ENCODE data around the gene OR2W3. TPM values are rescaled to one million over a fixed set of nuclear protein-coding genes. Genes with fewer than 3 reads are reported as not detected.

OR2W3 gene
- total RNA-seq, 1 experiment from 2014 or later: not detected

DNA sequence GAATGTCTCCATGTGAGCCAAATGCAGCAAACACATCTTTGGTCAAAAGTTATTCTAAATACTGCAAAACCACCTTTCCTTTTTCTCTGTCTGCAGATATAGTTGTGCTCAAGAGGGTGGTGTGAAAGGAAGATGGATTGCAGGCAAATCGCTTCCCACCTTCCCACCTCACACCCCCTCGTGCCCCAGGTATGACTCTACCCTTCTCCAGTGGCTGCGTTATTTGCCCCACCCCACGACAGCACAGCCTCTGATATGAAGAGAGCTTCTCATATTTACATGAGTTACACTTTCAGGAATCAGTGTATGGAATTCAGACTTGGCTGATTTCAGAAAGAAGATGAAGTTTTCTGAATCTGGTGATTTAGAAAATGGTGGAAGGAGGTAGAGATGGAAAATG lies 32.6 kb upstream of the OR2W3 start:
- TF ChIP-seq, protein P1, sequence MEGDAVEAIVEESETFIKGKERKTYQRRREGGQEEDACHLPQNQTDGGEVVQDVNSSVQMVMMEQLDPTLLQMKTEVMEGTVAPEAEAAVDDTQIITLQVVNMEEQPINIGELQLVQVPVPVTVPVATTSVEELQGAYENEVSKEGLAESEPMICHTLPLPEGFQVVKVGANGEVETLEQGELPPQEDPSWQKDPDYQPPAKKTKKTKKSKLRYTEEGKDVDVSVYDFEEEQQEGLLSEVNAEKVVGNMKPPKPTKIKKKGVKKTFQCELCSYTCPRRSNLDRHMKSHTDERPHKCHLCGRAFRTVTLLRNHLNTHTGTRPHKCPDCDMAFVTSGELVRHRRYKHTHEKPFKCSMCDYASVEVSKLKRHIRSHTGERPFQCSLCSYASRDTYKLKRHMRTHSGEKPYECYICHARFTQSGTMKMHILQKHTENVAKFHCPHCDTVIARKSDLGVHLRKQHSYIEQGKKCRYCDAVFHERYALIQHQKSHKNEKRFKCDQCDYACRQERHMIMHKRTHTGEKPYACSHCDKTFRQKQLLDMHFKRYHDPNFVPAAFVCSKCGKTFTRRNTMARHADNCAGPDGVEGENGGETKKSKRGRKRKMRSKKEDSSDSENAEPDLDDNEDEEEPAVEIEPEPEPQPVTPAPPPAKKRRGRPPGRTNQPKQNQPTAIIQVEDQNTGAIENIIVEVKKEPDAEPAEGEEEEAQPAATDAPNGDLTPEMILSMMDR (IDR thresholded peaks at IDR 0.05; ENCODE audit: unreplicated experiment): no peak
- POLR2A ChIA-PET: interaction anchor here (1.6 kb wide), 1 partner anchor 38 kb away, joined by 4 read pairs; no protein-coding TSS in a partner anchor
- BruUV-seq (replicated peaks): no TSS peak
- no peaks in the 10 kb centered on the region for H3K36me3 Mint-ChIP-seq (ENCODE audit: insufficient read depth, unreplicated experiment)
- no peaks in the 10 kb centered on the region for H3K4me1 Mint-ChIP-seq (ENCODE audit: insufficient read depth, unreplicated experiment)
- no peak overlapping the region for H3K4me3 Mint-ChIP-seq (ENCODE audit: unreplicated experiment)
- no peak overlapping the region for H3K27ac Mint-ChIP-seq (ENCODE audit: low read depth, unreplicated experiment)
- intact Hi-C loops (cut with micrococcal nuclease): no loop called here
- CTCF ChIA-PET: no interaction called here
- no peaks in the 10 kb centered on the region for H3K27me3 Mint-ChIP-seq (ENCODE audit: insufficient read depth, unreplicated experiment)
- H3K9me3 Mint-ChIP-seq (ENCODE audit: unreplicated experiment): no peaks in the 10 kb centered on the region
- no peak for DNase-seq (ENCODE audit: unreplicated experiment)

DNA sequence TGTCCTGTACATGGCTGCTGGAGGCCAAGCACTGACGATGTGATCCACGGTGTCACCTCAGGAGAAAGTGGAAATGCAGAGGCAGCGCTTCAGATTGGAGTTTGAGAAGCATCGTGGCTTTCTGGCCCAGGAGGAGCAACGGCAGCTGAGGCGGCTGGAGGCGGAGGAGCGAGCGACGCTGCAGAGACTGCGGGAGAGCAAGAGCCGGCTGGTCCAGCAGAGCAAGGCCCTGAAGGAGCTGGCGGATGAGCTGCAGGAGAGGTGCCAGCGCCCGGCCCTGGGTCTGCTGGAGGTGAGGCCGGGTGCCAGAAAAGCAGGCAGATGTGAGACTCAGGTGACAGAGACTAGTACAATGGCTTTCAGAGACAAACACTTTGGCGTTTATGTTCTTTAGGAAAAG lies 30.7 kb upstream of the OR2W3 start:
- Mint-ChIP-seq H3K27me3 (ENCODE audit: insufficient read depth, unreplicated experiment) (no peaks in the 10 kb centered on the region), H3K4me1 (ENCODE audit: insufficient read depth, unreplicated experiment) (no peaks in the 10 kb centered on the region), H3K36me3 (ENCODE audit: insufficient read depth, unreplicated experiment) (no peaks in the 10 kb centered on the region), H3K9me3 (ENCODE audit: unreplicated experiment) (peaks cover 4% of the 10 kb centered on the region), H3K27ac (ENCODE audit: low read depth, unreplicated experiment) (no peak overlapping the region), H3K4me3 (ENCODE audit: unreplicated experiment) (no peak overlapping the region)
- POLR2A ChIA-PET: no interaction called here
- intact Hi-C loops (cut with micrococcal nuclease): no loop called here
- CTCF ChIA-PET: interaction anchor here (1.5 kb wide), 1 partner anchor 22 kb away, joined by 7 read pairs; no protein-coding TSS in a partner anchor
- no peak for DNase-seq (ENCODE audit: unreplicated experiment)
- no TSS peak for BruUV-seq (replicated peaks)
- TF ChIP-seq, protein P1 (IDR thresholded peaks at IDR 0.05; ENCODE audit: unreplicated experiment): no peak

DNA sequence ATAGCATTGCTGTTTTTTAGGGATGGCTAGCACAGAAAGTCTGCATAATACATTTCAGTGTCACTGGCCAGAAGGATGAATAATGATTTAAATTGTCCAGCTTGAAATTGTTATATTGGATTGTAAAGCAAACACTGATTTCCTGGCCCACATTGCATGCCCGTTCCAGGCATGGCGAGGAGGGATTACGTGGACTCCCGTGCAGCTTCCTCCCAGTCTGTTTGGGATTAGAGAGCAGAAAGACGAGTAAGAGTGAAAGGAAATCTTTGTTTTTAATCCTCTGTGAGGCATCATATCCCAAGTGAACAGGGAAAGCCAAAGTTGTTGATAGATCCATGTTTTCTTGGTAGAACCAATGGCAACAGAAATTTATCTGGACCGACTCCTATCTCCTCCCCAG lies 30.0 kb upstream of the OR2W3 start:
- TF ChIP-seq, protein P1 (IDR thresholded peaks at IDR 0.05; ENCODE audit: unreplicated experiment): no peak
- Mint-ChIP-seq H3K36me3 (ENCODE audit: insufficient read depth, unreplicated experiment) (no peaks in the 10 kb centered on the region), H3K4me3 (ENCODE audit: unreplicated experiment) (no peak overlapping the region), H3K4me1 (ENCODE audit: insufficient read depth, unreplicated experiment) (no peaks in the 10 kb centered on the region), H3K27me3 (ENCODE audit: insufficient read depth, unreplicated experiment) (no peaks in the 10 kb centered on the region), H3K9me3 (ENCODE audit: unreplicated experiment) (peaks cover 7% of the 10 kb centered on the region), H3K27ac (ENCODE audit: low read depth, unreplicated experiment) (no peak overlapping the region)
- ChIA-PET CTCF (interaction anchor here (0.6 to 1.5 kb wide), 5 partner anchors 15 to 533 kb away, joined by 3 to 7 read pairs (median 4); no protein-coding TSS in a partner anchor), POLR2A (interaction anchor here (0.8 kb wide), 1 partner anchor 554 kb away, joined by 3 read pairs; no protein-coding TSS in a partner anchor)
- intact Hi-C loops (cut with micrococcal nuclease): no loop called here
- BruUV-seq (replicated peaks): no TSS peak
- DNase-seq (ENCODE audit: unreplicated experiment): no peak

DNA sequence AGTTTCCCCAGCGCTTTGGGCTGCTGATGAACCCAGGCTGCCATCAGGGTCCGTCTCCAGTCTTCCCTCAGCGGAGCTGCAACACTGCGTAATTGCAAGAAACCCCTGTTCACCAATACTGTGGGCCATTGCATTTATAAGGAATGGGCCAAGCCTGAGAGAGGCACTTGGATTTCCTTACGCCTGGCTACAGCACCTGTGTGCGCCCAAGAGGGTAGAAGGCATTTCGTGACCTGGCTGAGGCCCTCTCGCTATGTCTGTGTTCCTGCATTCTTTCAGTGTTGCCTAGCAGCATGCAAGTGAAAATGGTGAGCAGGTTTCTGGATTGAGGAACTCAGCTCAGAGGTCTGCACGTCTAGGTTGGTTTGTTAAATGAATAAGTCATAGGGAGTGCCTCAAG lies 12.0 kb upstream of the OR2W3 start:
- Mint-ChIP-seq H3K4me3 (ENCODE audit: unreplicated experiment) (no peak overlapping the region), H3K4me1 (ENCODE audit: insufficient read depth, unreplicated experiment) (no peaks in the 10 kb centered on the region), H3K27me3 (ENCODE audit: insufficient read depth, unreplicated experiment) (no peaks in the 10 kb centered on the region), H3K36me3 (ENCODE audit: insufficient read depth, unreplicated experiment) (no peaks in the 10 kb centered on the region), H3K9me3 (ENCODE audit: unreplicated experiment) (peaks cover 11% of the 10 kb centered on the region), H3K27ac (ENCODE audit: low read depth, unreplicated experiment) (no peak overlapping the region)
- POLR2A ChIA-PET: no interaction called here
- TF ChIP-seq, protein P1 (IDR thresholded peaks at IDR 0.05; ENCODE audit: unreplicated experiment): no peak
- CTCF ChIA-PET: interaction anchor here (0.6 kb wide), 1 partner anchor 11 kb away, joined by 3 read pairs; no protein-coding TSS in a partner anchor
- no peak for DNase-seq (ENCODE audit: unreplicated experiment)
- intact Hi-C loops (cut with micrococcal nuclease): no loop called here
- no TSS peak for BruUV-seq (replicated peaks)

Data from MCF 10A (cell line).